Measurements from ENCODE around the gene TMBIM4. TPM values are rescaled to one million over a fixed set of nuclear protein-coding genes. Genes with fewer than 3 reads are reported as not detected.

The TMBIM4 gene
- total RNA-seq, 1 experiment from 2014 or later = 36.3 TPM

DNA sequence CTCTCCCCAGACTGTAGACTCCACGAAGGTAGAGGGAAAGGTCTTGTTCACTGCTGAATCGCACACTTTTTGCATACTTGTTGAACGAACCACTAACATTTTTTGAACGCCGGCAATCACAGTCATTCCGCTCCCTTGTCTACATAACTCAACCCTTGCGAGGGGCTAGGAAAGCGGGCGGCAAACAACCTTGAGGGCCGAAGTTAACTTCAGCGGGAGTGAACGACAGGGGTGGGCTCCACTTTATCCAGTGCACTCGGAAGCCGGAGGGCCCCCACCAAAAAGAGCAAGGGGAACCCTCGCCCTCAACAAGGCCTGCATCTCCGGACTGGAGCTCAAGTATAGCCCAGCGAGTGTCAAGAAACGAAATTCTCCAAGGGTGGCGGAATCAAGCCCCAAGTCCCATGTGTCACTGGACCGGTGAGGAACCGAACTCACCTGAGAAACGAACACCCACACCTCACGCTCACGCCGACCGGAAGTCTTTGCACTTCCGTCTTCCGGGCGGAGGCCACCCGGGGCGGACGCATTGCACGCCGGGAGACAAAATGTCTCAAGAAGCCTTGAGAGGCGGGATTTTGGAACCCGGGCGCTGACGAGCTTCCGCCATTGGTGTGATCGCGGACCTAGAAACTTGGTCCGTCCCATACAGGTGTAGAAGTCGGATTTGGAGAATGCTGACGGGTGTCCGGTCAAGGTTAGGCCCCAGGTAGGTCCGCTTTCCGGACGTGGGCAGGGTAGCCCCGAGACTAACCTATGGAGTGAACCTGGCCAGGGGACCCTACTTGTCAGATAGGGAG, 39.3 kb downstream of the TMBIM4 start, which contains the start of gene LLPH:
Gene LLPH (minus strand): TSS at position 484 of the 800 bp plus-strand sequence. CDS start 1,644 bp downstream, outside the sequence.
- Histone ChIP-seq H3K9me3 (ENCODE audit: low read length) (no peaks in the 10 kb centered on the region), H3F3A (ENCODE audit: low read length, unreplicated experiment) (no peaks in the 10 kb centered on the region), H3K9me2 (replicated peaks; ENCODE audit: low read length) (no peaks in the 10 kb centered on the region), H3K27ac (ENCODE audit: low read length) (peak within 1 kb of the TSS; percentile 49), H3K27me3 (ENCODE audit: low read length) (no peaks in the 10 kb centered on the region), H3K9ac (ENCODE audit: low read length) (peak within 1 kb of the TSS; percentile 97), H3K79me2 (ENCODE audit: low read length) (peaks cover 61% of the 10 kb centered on the region), H4K20me1 (ENCODE audit: low read length) (no peaks in the 10 kb centered on the region), H3K4me2 (ENCODE audit: low read length) (peak within 1 kb of the TSS; percentile 96), H3K36me3 (ENCODE audit: low read depth, low read length) (peaks cover 23% of the 10 kb centered on the region), H3K4me3 (ENCODE audit: low read length) (peak within 1 kb of the TSS; percentile 94), H2AFZ (ENCODE audit: low read length) (peak within 1 kb of the TSS; percentile 93), H3K4me1 (ENCODE audit: insufficient read depth, low read length) (peaks cover 17% of the 10 kb centered on the region)
- BruUV-seq (replicated peaks) = TSS peak; percentile 84
- DNase-seq (peak; percentile 97), ATAC-seq (peak; percentile 92)
- ChIA-PET CTCF (interaction anchor here (0.6 to 0.7 kb wide), 2 partner anchors 39 to 94 kb away, joined by 3 read pairs; no protein-coding TSS in a partner anchor), POLR2A (ENCODE audit: unreplicated experiment) (interaction anchor here (0.7 kb wide), 2 partner anchors 549 to 922 kb away, joined by 3 to 4 read pairs; partner anchors contain the start of gene GRIP1)
- no peak for TF ChIP-seq EZH2phosphoT487 (IDR thresholded peaks at IDR 0.05; ENCODE audit: borderline replicate concordance, low read length)
- no peak for TF ChIP-seq EZH2 (IDR thresholded peaks at IDR 0.05; ENCODE audit: low read length, unreplicated experiment)
- TF ChIP-seq, protein P1, sequence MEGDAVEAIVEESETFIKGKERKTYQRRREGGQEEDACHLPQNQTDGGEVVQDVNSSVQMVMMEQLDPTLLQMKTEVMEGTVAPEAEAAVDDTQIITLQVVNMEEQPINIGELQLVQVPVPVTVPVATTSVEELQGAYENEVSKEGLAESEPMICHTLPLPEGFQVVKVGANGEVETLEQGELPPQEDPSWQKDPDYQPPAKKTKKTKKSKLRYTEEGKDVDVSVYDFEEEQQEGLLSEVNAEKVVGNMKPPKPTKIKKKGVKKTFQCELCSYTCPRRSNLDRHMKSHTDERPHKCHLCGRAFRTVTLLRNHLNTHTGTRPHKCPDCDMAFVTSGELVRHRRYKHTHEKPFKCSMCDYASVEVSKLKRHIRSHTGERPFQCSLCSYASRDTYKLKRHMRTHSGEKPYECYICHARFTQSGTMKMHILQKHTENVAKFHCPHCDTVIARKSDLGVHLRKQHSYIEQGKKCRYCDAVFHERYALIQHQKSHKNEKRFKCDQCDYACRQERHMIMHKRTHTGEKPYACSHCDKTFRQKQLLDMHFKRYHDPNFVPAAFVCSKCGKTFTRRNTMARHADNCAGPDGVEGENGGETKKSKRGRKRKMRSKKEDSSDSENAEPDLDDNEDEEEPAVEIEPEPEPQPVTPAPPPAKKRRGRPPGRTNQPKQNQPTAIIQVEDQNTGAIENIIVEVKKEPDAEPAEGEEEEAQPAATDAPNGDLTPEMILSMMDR (conservative IDR thresholded peaks at IDR 0.05; ENCODE audit: low read depth, low read length) = no peak
- intact Hi-C loops (cut with micrococcal nuclease) = no loop called here

DNA sequence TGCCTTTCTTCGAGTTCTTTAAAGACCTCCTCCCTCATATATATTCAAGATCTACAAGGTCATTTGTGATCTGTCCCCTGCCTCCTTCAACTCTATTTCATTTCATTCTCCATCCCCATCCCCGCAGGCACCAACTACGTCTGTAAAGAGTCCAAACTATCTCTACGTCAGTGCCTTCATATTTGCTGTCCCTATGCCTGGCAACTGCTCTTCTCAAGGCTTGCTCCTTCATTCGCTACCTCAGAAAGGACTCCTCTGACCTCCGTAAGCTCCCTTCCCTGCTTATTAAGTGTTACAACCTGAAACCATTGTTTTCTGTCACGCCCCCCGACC, 39.9 kb downstream of the TMBIM4 start:
- ATAC-seq (peak; percentile 21; the same call in 1 of the 2 replicates), DNase-seq (no peak)
- Histone ChIP-seq H3K36me3 (ENCODE audit: low read depth, low read length) (peaks cover 29% of the 10 kb centered on the region), H3K9me2 (replicated peaks; ENCODE audit: low read length) (no peaks in the 10 kb centered on the region), H3F3A (ENCODE audit: low read length, unreplicated experiment) (no peaks in the 10 kb centered on the region), H3K4me3 (ENCODE audit: low read length) (peak overlapping the region; percentile 94), H2AFZ (ENCODE audit: low read length) (peak overlapping the region; percentile 93), H4K20me1 (ENCODE audit: low read length) (no peaks in the 10 kb centered on the region), H3K27ac (ENCODE audit: low read length) (no peak overlapping the region), H3K27me3 (ENCODE audit: low read length) (no peaks in the 10 kb centered on the region), H3K4me1 (ENCODE audit: insufficient read depth, low read length) (peaks cover 17% of the 10 kb centered on the region), H3K79me2 (ENCODE audit: low read length) (peaks cover 64% of the 10 kb centered on the region), H3K9ac (ENCODE audit: low read length) (peak overlapping the region; percentile 97), H3K4me2 (ENCODE audit: low read length) (peak overlapping the region; percentile 96), H3K9me3 (ENCODE audit: low read length) (no peaks in the 10 kb centered on the region)
- intact Hi-C loops (cut with micrococcal nuclease) = no loop called here
- ChIA-PET POLR2A (ENCODE audit: unreplicated experiment) (no interaction called here), CTCF (no interaction called here)
- no peak for TF ChIP-seq EZH2 (IDR thresholded peaks at IDR 0.05; ENCODE audit: low read length, unreplicated experiment)
- TF ChIP-seq, protein P1 (conservative IDR thresholded peaks at IDR 0.05; ENCODE audit: low read depth, low read length) = no peak
- TF ChIP-seq EZH2phosphoT487 (IDR thresholded peaks at IDR 0.05; ENCODE audit: borderline replicate concordance, low read length) = no peak
- BruUV-seq (replicated peaks) = no TSS peak

DNA sequence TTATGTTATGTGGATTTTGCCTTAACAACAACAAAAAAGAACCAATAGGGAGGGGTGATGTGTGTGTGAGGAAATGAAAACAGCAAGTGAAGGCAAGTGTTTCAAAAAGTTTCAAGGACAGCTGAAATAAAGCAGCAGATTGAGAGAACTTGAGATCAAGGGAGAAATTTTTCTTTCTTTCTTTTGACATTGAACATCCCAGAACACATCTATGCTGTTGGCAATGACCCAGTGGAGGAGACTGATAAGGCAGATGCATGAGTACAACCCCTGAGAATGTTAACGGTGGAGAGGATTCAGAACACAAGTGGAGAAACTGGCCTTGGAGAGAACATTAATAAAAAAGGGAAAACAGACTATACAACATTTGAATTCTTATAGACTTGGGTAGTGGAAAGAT, 42.1 kb downstream of the TMBIM4 start:
- DNase-seq = no peak
- no peaks in the 10 kb centered on the region for H4K20me1 ChIP-seq (ENCODE audit: low read length)
- H3K9me2 ChIP-seq (replicated peaks; ENCODE audit: low read length) = no peaks in the 10 kb centered on the region
- no peak for TF ChIP-seq EZH2 (IDR thresholded peaks at IDR 0.05; ENCODE audit: low read length, unreplicated experiment)
- no peak for TF ChIP-seq EZH2phosphoT487 (IDR thresholded peaks at IDR 0.05; ENCODE audit: borderline replicate concordance, low read length)
- TF ChIP-seq, protein P1 (conservative IDR thresholded peaks at IDR 0.05; ENCODE audit: low read depth, low read length) = no peak
- no peak overlapping the region for H3K9ac ChIP-seq (ENCODE audit: low read length)
- H3K4me2 ChIP-seq (ENCODE audit: low read length) = no peak overlapping the region
- ChIA-PET POLR2A (ENCODE audit: unreplicated experiment) (no interaction called here), CTCF (no interaction called here)
- no peak overlapping the region for H3K4me3 ChIP-seq (ENCODE audit: low read length)
- no TSS peak for BruUV-seq (replicated peaks)
- H3K36me3 ChIP-seq (ENCODE audit: low read depth, low read length) = peaks cover 48% of the 10 kb centered on the region
- intact Hi-C loops (cut with micrococcal nuclease) = no loop called here
- H3K79me2 ChIP-seq (ENCODE audit: low read length) = peaks cover 68% of the 10 kb centered on the region
- H3K27ac ChIP-seq (ENCODE audit: low read length) = no peak overlapping the region
- no peaks in the 10 kb centered on the region for H3K9me3 ChIP-seq (ENCODE audit: low read length)
- peaks cover 13% of the 10 kb centered on the region for H3K4me1 ChIP-seq (ENCODE audit: insufficient read depth, low read length)
- no peak overlapping the region for H2AFZ ChIP-seq (ENCODE audit: low read length)
- no peaks in the 10 kb centered on the region for H3K27me3 ChIP-seq (ENCODE audit: low read length)
- H3F3A ChIP-seq (ENCODE audit: low read length, unreplicated experiment) = no peaks in the 10 kb centered on the region
- ATAC-seq = no peak

Data from PC-3 (cell line).